A549 treated with AZD9567 at 1 μM for 4 hours (cell line): ENCODE data around the gene GADD45A. TPM values are rescaled to one million over a fixed set of nuclear protein-coding genes. Genes with fewer than 3 reads are reported as not detected.

Experiments used
- total RNA-seq: library from RNA; stranded (reverse); fragments of 200-300 nt; extraction: Qiagen RNA extraction; gene quantifications from 5 replicates; pipeline ENCODE4 v1.2.3, GENCODE V29; 2022; ENCODE audit not compliant: insufficient read depth

GADD45A gene
- 46.6 to 80.0 TPM (median 67.5 TPM) in 5 replicates for total RNA-seq

GRCh38 chr1:67685067-67685557 lies at the start of gene GADD45A:
TSS of gene GADD45A (plus strand) at chr1:67685201. CDS start at chr1:67685495, 294 bp downstream.

Other genes with a start within 250 kb of the GADD45A start
- gene GNG12, start 148.3 kb downstream of the GADD45A start, total RNA-seq: 48.9 to 78.4 TPM (median 64.2 TPM) in 5 replicates